H9 (cell line): ENCODE results near the gene PEX5L. TPM values are rescaled to one million over a fixed set of nuclear protein-coding genes. Genes with fewer than 3 reads are reported as not detected.

Experiments used
- DNase-seq: peaks from one replicate; pipeline ENCODE4 v3.0.0-alpha.2; 2017
- H2AFZ ChIP-seq: one replicate; pipeline ENCODE4 v1.6.1; 2013; ENCODE audit warnings: mild to moderate bottlenecking, low read length, control low read depth, moderate library complexity
- H2AK5ac ChIP-seq: 2 replicates; pipeline ENCODE4 v1.6.1; 2013; ENCODE audit warnings: low read length, control low read depth, mixed read lengths; ENCODE audit not compliant: insufficient read length
- H2BK120ac ChIP-seq: one replicate; pipeline ENCODE4 v1.6.1; 2013; ENCODE audit warnings: low read depth, mild to moderate bottlenecking, low read length, control low read depth, inconsistent platforms; ENCODE audit not compliant: poor library complexity, severe bottlenecking
- H2BK12ac ChIP-seq: 2 replicates; pipeline ENCODE4 v1.6.1; 2013; ENCODE audit warnings: low read length, control low read depth, mixed read lengths, low read depth; ENCODE audit not compliant: insufficient read length
- H2BK15ac ChIP-seq: 2 replicates; pipeline ENCODE4 v1.6.1; 2013; ENCODE audit warnings: low read depth, low read length, control low read depth
- H2BK20ac ChIP-seq: one replicate; pipeline ENCODE4 v1.6.1; 2013; ENCODE audit warnings: low read depth, mild to moderate bottlenecking, low read length, control low read depth, inconsistent platforms; ENCODE audit not compliant: poor library complexity, severe bottlenecking
- H2BK5ac ChIP-seq: 2 replicates; pipeline ENCODE4 v1.6.1; 2013; ENCODE audit warnings: low read length, control low read depth, mixed read lengths; ENCODE audit not compliant: insufficient read length
- H3K14ac ChIP-seq: 2 replicates; pipeline ENCODE4 v1.6.1; 2013; ENCODE audit warnings: low read length, control low read depth; ENCODE audit not compliant: insufficient read depth
- H3K18ac ChIP-seq: 2 replicates; pipeline ENCODE4 v1.6.1; 2013; ENCODE audit warnings: low read depth, mild to moderate bottlenecking, mixed read lengths, low read length, control low read depth; ENCODE audit not compliant: insufficient read length
- H3K23ac ChIP-seq: 2 replicates; pipeline ENCODE4 v1.6.1; 2013; ENCODE audit warnings: low read length, control low read depth, mixed read lengths, low read depth; ENCODE audit not compliant: insufficient read length
- H3K23me2 ChIP-seq: 2 replicates; pipeline ENCODE4 v1.6.1; 2013; ENCODE audit warnings: low read depth, mild to moderate bottlenecking, mixed read lengths, low read length, control low read depth; ENCODE audit not compliant: insufficient read length, poor library complexity, severe bottlenecking
- H3K27ac ChIP-seq: 2 replicates; pipeline ENCODE4 v1.5.1; 2013; ENCODE audit warnings: low read length, control low read depth, mixed read lengths, low read depth; ENCODE audit not compliant: insufficient read length
- H3K27me3 ChIP-seq: 2 replicates; pipeline ENCODE4 v1.6.1; 2013; ENCODE audit warnings: low read length, control low read depth, inconsistent platforms; ENCODE audit not compliant: insufficient read depth
- H3K4ac ChIP-seq: 2 replicates; pipeline ENCODE4 v1.6.1; 2013; ENCODE audit warnings: low read depth, mild to moderate bottlenecking, control low read depth, inconsistent platforms, low read length, moderate library complexity
- H3K4me1 ChIP-seq: 2 replicates; pipeline ENCODE4 v1.6.1; 2013; ENCODE audit warnings: low read length, control low read depth, inconsistent platforms; ENCODE audit not compliant: insufficient read depth
- H3K4me2 ChIP-seq: 2 replicates; pipeline ENCODE4 v1.6.1; 2013; ENCODE audit warnings: low read length, control low read depth, mixed read lengths; ENCODE audit not compliant: insufficient read length, insufficient read depth
- H3K56ac ChIP-seq: 2 replicates; pipeline ENCODE4 v1.6.1; 2013; ENCODE audit warnings: low read depth, mild to moderate bottlenecking, mixed read lengths, low read length, control low read depth; ENCODE audit not compliant: insufficient read length
- H3K79me1 ChIP-seq: 2 replicates; pipeline ENCODE4 v1.6.1; 2013; ENCODE audit warnings: low read depth, mild to moderate bottlenecking, moderate library complexity, low read length, control low read depth, inconsistent platforms; ENCODE audit not compliant: insufficient read depth, poor library complexity, severe bottlenecking
- H3K79me2 ChIP-seq: 2 replicates; pipeline ENCODE4 v1.6.1; 2013; ENCODE audit warnings: low read length, control low read depth, inconsistent platforms; ENCODE audit not compliant: insufficient read depth
- H3K9ac ChIP-seq: 2 replicates; pipeline ENCODE4 v1.6.1; 2013; ENCODE audit warnings: low read length, control low read depth, mixed read lengths; ENCODE audit not compliant: insufficient read length; ENCODE audit errors: extremely low read depth
- H3K9me3 ChIP-seq: one replicate; pipeline ENCODE4 v1.6.1; 2013; ENCODE audit warnings: low read depth, low read length, inconsistent platforms; ENCODE audit not compliant: control insufficient read depth
- H3T11ph ChIP-seq: one replicate; pipeline ENCODE4 v1.6.1; 2013; ENCODE audit warnings: mild to moderate bottlenecking, low read length, control low read depth, inconsistent platforms
- H4K20me1 ChIP-seq: one replicate; pipeline ENCODE4 v1.6.1; 2013; ENCODE audit not compliant: control insufficient read depth, insufficient read length, insufficient read depth
- H4K5ac ChIP-seq: 2 replicates; pipeline ENCODE4 v1.6.1; 2013; ENCODE audit warnings: low read depth, mild to moderate bottlenecking, mixed read lengths, low read length, control low read depth; ENCODE audit not compliant: insufficient read length
- H4K8ac ChIP-seq: replicated peaks from 2 replicates; pipeline ENCODE4 v1.6.1; 2013; ENCODE audit warnings: low read length, control low read depth, mixed read lengths, low read depth; ENCODE audit not compliant: insufficient read length
- H4K91ac ChIP-seq: 2 replicates; pipeline ENCODE4 v1.6.1; 2013; ENCODE audit warnings: low read depth, mild to moderate bottlenecking, moderate library complexity, mixed read lengths, low read length, control low read depth; ENCODE audit not compliant: insufficient read length
- H3K27ac Mint-ChIP-seq, 3 experiments: 2 replicates in 2 of 3; 3 replicates in 1 of 3; pipeline ENCODE4 v1.8.0; 2020 to 2021; ENCODE audit warnings: mixed read lengths in 3 of 3, mild to moderate bottlenecking in 1 of 3, moderate library complexity in 1 of 3
- H3K27me3 Mint-ChIP-seq: 2 replicates; pipeline ENCODE4 v1.8.0; 2021; ENCODE audit warnings: low read depth, mild to moderate bottlenecking, moderate library complexity, mixed read lengths
- H3K36me3 Mint-ChIP-seq, 3 experiments: 2 replicates in 2 of 3; 3 replicates in 1 of 3; pipeline ENCODE4 v1.8.0; 2020 to 2021; ENCODE audit warnings: low read depth in 3 of 3, mixed read lengths in 3 of 3; ENCODE audit not compliant: insufficient read depth in 1 of 3
- H3K4me1 Mint-ChIP-seq, 2 experiments: 2 replicates each; pipeline ENCODE4 v1.8.0; 2020; ENCODE audit warnings: mixed read lengths in 2 of 2
- H3K4me3 Mint-ChIP-seq, 2 experiments: 2 replicates in 1 of 2; 3 replicates in 1 of 2; pipeline ENCODE4 v1.8.0; 2020 to 2021; ENCODE audit warnings: mild to moderate bottlenecking in 2 of 2, mixed read lengths in 2 of 2, moderate library complexity in 1 of 2
- H3K9me3 Mint-ChIP-seq, 2 experiments: 2 replicates in 1 of 2; 3 replicates in 1 of 2; pipeline ENCODE4 v1.8.0; 2020; ENCODE audit warnings: mild to moderate bottlenecking in 2 of 2, mixed read lengths in 2 of 2, moderate library complexity in 1 of 2
- WGBS: extraction: QIAGEN DNeasy Blood & Tissue Kit; methylation state at CpG from one replicate; pipeline ENCODE4 v1.1.7; 2013; ENCODE audit warnings: missing lambda C conversion rate, low lambda C conversion rate, mixed read lengths; ENCODE audit not compliant: insufficient read length; ENCODE audit errors: extremely low coverage; 5-methylcytosine and 5-hydroxymethylcytosine counted together
- total RNA-seq: library from RNA; stranded (reverse); gene quantifications from 2 replicates; pipeline ENCODE4 v1.2.1, GENCODE V29; 2021
- TF ChIP-seq, protein P1 (sequence below): fragments of 200-600 bp; sonication (generic); conservative IDR thresholded peaks from 3 replicates; pipeline ENCODE4 v1.8.0; 2021; ENCODE audit warnings: antibody characterized with exemption, mild to moderate bottlenecking

Gene PEX5L
- total RNA-seq, 1 experiment from 2014 or later: 0.85 TPM

DNA sequence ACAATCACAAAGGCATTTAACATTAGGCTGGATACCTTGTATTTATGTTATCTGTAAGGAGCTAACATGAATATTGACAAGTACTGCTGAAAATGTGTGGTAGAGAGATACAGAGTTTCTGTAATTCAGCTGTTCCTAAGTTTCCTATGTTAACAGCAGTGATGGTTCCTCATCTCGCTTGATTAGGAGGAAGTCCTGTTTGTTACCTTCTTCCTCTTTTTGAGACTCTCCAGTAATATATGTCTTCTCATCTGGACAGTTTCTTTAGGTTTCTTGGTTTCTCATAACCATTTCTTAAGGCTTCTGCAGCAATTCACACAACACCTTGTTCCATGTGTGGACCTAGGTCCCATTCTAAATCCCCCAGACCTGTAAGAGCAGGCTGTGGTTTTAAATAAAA, 11.4 kb upstream of the PEX5L start:
- Histone ChIP-seq H3K79me2 (no peaks in the 10 kb centered on the region), H3K18ac (no peak overlapping the region), H3T11ph (no peak overlapping the region), H3K9me3 (no peaks in the 10 kb centered on the region), H3K4ac (no peak overlapping the region), H3K27me3 (no peaks in the 10 kb centered on the region), H4K20me1 (no peaks in the 10 kb centered on the region), H3K4me2 (no peak overlapping the region), H3K23ac (no peak overlapping the region), H2BK15ac (no peak overlapping the region), H2BK120ac (no peak overlapping the region), H3K4me1 (no peaks in the 10 kb centered on the region), H2BK5ac (no peak overlapping the region), H2BK12ac (no peak overlapping the region), H3K27ac (no peak overlapping the region), H3K14ac (no peak overlapping the region), H3K23me2 (no peaks in the 10 kb centered on the region), H3K56ac (no peak overlapping the region), H2AK5ac (no peak overlapping the region), H4K5ac (no peak overlapping the region), H3K9ac (no peak overlapping the region), H3K79me1 (no peaks in the 10 kb centered on the region), H2AFZ (no peak overlapping the region), H4K8ac (no peak overlapping the region), H2BK20ac (no peak overlapping the region), H4K91ac (no peak overlapping the region)
- no peaks in the 10 kb centered on the region for H3K27me3 Mint-ChIP-seq
- TF ChIP-seq, protein P1, sequence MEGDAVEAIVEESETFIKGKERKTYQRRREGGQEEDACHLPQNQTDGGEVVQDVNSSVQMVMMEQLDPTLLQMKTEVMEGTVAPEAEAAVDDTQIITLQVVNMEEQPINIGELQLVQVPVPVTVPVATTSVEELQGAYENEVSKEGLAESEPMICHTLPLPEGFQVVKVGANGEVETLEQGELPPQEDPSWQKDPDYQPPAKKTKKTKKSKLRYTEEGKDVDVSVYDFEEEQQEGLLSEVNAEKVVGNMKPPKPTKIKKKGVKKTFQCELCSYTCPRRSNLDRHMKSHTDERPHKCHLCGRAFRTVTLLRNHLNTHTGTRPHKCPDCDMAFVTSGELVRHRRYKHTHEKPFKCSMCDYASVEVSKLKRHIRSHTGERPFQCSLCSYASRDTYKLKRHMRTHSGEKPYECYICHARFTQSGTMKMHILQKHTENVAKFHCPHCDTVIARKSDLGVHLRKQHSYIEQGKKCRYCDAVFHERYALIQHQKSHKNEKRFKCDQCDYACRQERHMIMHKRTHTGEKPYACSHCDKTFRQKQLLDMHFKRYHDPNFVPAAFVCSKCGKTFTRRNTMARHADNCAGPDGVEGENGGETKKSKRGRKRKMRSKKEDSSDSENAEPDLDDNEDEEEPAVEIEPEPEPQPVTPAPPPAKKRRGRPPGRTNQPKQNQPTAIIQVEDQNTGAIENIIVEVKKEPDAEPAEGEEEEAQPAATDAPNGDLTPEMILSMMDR: no peak
- no CpG with 5 or more reads among the region's 1 CpG for WGBS
- no peak for DNase-seq
- no peaks in the 10 kb centered on the region for H3K9me3 Mint-ChIP-seq
- no peaks in the 10 kb centered on the region for H3K4me1 Mint-ChIP-seq
- H3K36me3 Mint-ChIP-seq: no peaks in the 10 kb centered on the region
- no peak overlapping the region for H3K27ac Mint-ChIP-seq
- no peak overlapping the region for H3K4me3 Mint-ChIP-seq
